ENCODE results near the gene KANSL1. TPM values are rescaled to one million over a fixed set of nuclear protein-coding genes. Genes with fewer than 3 reads are reported as not detected.

KANSL1 gene
- total RNA-seq, 2 donors from 2014 or later: 68.2 to 190 TPM

DNA sequence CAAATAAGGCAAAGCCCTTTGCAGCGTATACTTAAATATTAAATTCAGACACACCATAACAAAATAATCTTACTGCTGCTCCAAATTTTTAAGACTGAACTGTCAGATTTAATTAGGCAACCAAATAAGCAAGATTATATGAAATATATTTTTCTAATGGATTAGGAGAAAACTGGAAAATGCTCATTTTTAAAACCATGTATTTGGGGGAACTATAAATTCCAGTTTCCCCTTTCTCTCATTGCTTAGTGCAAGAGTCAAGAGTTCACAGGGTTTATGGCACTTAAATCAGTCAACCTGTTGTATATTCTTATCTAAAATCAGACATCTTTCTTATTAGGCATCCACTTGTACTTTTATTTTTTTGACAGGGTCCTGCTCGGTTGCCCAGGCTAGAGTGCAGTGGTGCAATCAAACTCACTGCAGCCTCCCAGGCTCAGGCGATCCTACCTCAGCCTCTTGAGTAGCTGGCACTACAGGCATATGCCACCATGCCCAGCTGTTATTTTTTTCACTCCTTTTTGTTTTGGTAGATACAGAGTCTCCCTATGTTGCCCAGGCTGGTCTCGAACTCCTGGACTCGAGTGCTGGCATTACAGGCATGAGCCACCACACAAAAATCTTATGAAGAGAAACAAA, 2.1 kb upstream of the KANSL1 start:
- Histone ChIP-seq H3K9me3 (no peaks in the 10 kb centered on the region), H3K4me1 (peaks cover 45% of the 10 kb centered on the region), H3K4me3 (no peak overlapping the region), H3K27ac (peak overlapping the region in 1 of 4 donors; percentile 100), H3K27me3 (no peaks in the 10 kb centered on the region), H3K36me3 (replicated peaks in 1 of 2; ENCODE audit: insufficient read depth in 1 of 2, low read depth in 2 of 2) (no peaks in the 10 kb centered on the region)
- WGBS, 2 donors: 73 to 79% methylated on average over 5 of the region's 5 CpGs
- TF ChIP-seq, protein P1, sequence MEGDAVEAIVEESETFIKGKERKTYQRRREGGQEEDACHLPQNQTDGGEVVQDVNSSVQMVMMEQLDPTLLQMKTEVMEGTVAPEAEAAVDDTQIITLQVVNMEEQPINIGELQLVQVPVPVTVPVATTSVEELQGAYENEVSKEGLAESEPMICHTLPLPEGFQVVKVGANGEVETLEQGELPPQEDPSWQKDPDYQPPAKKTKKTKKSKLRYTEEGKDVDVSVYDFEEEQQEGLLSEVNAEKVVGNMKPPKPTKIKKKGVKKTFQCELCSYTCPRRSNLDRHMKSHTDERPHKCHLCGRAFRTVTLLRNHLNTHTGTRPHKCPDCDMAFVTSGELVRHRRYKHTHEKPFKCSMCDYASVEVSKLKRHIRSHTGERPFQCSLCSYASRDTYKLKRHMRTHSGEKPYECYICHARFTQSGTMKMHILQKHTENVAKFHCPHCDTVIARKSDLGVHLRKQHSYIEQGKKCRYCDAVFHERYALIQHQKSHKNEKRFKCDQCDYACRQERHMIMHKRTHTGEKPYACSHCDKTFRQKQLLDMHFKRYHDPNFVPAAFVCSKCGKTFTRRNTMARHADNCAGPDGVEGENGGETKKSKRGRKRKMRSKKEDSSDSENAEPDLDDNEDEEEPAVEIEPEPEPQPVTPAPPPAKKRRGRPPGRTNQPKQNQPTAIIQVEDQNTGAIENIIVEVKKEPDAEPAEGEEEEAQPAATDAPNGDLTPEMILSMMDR (IDR thresholded peaks at IDR 0.05): no peak
- TF ChIP-seq POLR2A (IDR thresholded peaks at IDR 0.05): no peak
- ATAC-seq: no peak
- no peak for DNase-seq
- intact Hi-C loops (cut with DNase I): no loop called here

DNA sequence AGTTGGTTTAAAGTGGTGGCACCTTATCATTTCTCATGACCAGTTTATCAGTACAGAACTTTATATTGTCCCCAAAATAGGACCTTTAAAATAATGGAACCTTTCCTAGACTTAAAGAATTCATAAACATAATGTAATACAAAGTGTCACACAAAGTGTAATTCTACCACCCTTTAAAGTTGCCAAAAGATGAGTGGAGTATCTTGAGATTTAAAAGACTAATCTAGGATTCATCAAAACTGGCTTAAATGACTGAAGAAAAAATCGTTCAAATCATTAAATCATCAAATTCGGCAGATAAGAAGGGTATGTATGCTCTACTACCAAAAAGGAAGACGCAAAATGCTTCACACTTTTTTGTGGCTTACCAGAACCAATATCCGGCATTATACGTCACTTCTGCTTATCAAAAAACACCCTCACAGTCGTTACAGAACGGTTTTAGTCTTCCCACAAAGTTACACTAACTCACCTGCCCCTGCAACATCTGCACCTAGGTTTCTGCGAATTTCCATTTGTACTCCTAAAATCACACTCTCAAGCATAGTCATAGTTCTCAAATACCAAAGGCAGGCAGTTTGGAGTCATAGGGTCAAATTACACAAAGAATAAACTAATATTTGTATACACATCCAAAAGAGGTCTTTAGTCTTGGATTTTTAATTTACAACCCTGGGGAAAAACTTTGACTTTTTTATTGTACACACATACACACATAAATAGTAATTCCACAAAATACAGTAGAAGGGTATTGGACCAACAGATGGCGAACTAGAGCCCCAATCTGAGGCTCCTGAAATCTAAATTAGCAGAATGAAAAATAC, 1.4 kb upstream of the KANSL1 start:
- DNase-seq (peak in 1 of 4 donors; percentile 32), ATAC-seq (no peak)
- intact Hi-C loops (cut with DNase I): no loop called here
- WGBS, 2 donors: 27 to 37% methylated on average over 9 of the region's 9 CpGs
- TF ChIP-seq, protein P1 (IDR thresholded peaks at IDR 0.05): peak; percentile 18 to 48 (median 34)
- TF ChIP-seq POLR2A (IDR thresholded peaks at IDR 0.05): no peak
- Histone ChIP-seq H3K27me3 (no peaks in the 10 kb centered on the region), H3K36me3 (replicated peaks in 1 of 2; ENCODE audit: insufficient read depth in 1 of 2, low read depth in 2 of 2) (no peaks in the 10 kb centered on the region), H3K4me1 (peaks cover 46% of the 10 kb centered on the region), H3K9me3 (no peaks in the 10 kb centered on the region), H3K4me3 (no peak overlapping the region), H3K27ac (peak overlapping the region; percentile 94 to 100 (median 100))

DNA sequence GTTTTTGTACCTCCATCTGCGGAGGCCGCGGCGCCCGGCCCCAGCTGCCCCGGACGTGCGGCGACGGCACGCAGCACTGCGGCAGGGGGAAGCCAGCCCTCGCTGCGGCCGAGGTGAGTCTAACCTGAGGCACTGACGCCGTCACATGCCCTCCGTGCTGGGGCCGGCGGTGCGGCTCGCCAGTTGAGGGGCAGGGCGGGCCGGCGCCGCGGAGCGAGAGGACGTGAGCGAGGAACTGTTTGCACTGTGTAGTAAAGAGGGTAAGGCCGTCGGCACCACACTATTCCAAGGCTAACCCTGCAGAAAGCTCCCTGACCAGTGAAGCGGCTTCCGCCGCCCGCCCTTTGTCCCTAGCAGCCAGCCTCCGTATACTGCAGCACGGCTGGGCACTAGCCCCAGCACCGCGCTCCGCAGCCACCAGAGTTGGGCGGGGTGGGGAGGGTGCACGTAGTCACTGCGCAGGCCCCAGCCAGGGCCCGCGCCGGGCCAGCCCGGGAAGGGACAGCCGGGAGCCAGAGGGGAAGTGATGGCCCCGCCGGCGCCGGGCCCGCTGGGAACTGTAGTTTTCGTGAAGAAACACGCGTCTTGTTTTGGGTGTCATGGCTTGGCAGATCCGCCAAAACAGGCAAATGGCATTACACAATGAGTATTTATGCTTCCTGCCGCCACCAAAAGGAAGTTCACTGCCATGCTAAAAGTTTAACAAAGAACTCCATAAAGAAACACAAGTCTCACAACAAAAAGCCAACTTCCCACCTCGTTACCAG, 580 bp upstream of the KANSL1 start:
- no peaks in the 10 kb centered on the region for H3K9me3 ChIP-seq
- DNase-seq (peak; percentile 95 to 97 (median 96)), ATAC-seq (peak; percentile 88)
- no peaks in the 10 kb centered on the region for H3K27me3 ChIP-seq
- H3K4me1 ChIP-seq: peaks cover 46% of the 10 kb centered on the region
- H3K27ac ChIP-seq: peak overlapping the region; percentile 94 to 100 (median 100)
- 0% methylated on average over 4 to 51 of the region's 60 CpGs for WGBS, 2 donors
- peak overlapping the region; percentile 64 to 90 for H3K4me3 ChIP-seq
- no peaks in the 10 kb centered on the region for H3K36me3 ChIP-seq (replicated peaks in 1 of 2; ENCODE audit: insufficient read depth in 1 of 2, low read depth in 2 of 2)
- intact Hi-C loops (cut with DNase I): no loop called here
- TF ChIP-seq, protein P1 (IDR thresholded peaks at IDR 0.05): peak in 4 of 7 experiments; percentile 9 to 37 (median 21)
- peak; percentile 85 to 91 (median 89) for TF ChIP-seq POLR2A (IDR thresholded peaks at IDR 0.05)

DNA sequence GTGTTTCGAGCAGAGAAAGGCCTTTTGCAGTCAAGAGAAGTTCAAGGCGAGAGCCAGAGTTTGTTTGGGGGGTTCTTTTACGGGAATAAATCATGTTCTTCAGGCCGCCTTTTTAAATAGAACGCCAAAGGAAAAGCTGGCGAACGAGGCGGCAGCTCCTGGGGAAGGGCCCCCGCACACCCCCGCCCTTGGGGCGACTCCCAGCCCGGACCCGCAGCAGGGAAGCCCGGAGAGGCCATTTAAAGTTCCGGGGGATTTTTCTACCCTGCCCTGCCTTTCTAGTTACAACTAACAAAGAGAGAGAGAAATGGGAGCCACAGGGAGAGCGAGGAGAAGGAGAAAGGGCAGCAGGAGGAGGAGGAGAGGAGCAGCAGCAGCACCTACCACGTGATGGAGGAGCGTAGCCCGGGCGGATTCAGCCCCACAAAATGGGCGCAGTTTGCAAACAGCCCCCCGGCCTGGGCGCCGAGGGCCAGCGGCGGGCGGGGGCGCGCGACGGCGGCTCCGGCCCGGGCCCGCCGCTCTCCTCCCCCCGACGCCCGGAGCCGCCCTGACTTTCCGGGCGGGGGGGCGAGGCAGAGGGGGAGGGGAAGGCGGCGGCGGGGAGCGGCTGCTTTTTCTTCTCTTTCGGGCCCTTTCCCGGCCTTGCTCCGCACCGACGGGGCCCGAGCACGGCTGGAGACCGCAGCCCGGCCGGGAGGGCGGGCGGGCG, 634 bp downstream of the KANSL1 start:
- Histone ChIP-seq H3K27ac (peak overlapping the region; percentile 98 to 100 (median 100)), H3K4me3 (peak overlapping the region; percentile 94), H3K36me3 (replicated peaks in 1 of 2; ENCODE audit: insufficient read depth in 1 of 2, low read depth in 2 of 2) (no peaks in the 10 kb centered on the region), H3K4me1 (peaks cover 54% of the 10 kb centered on the region), H3K9me3 (no peaks in the 10 kb centered on the region), H3K27me3 (no peaks in the 10 kb centered on the region)
- intact Hi-C loops (cut with DNase I): no loop called here
- ATAC-seq: peak; percentile 29
- TF ChIP-seq, protein P1 (IDR thresholded peaks at IDR 0.05): peak in 1 of 7 experiments; percentile 6
- TF ChIP-seq POLR2A (IDR thresholded peaks at IDR 0.05): peak in 1 of 3 donors; percentile 5
- WGBS, 2 donors: 0% methylated on average over 25 to 47 of the region's 60 CpGs
- DNase-seq: peak; percentile 64 to 72 (median 70)
